HG03064 (cell line): Measurements from ENCODE around the gene RNF145.
"Not testable (repeated sequence)": the region's sequence is repeated elsewhere in the genome, so short reads cannot be mapped to it uniquely, and the experiment has no call there.

Experiments used
- ATAC-seq: cut with Tn5 transposase; IDR thresholded peaks from one replicate; pipeline ENCODE4 v1.9.1; 2021; ENCODE audit warnings: low read depth; ENCODE audit not compliant: unreplicated experiment

The RNF145 gene

GRCh38 chr5:159123189-159123588, 86.2 kb downstream of the RNF145 start:
- ATAC-seq: no peak

GRCh38 chr5:159121061-159121460, 88.3 kb downstream of the RNF145 start:
- no peak for ATAC-seq

GRCh38 chr5:159120446-159120845, 88.9 kb downstream of the RNF145 start:
- ATAC-seq: no peak

GRCh38 chr5:159119842-159120241, 89.5 kb downstream of the RNF145 start:
- not testable (repeated sequence) for ATAC-seq

- not testable (repeated sequence) for ATAC-seq
These were observed 90.2 kb downstream of the RNF145 start for GRCh38 chr5:159118958-159119659.

- ATAC-seq: no peak
These were observed 95.9 kb downstream of the RNF145 start for GRCh38 chr5:159113405-159113804.

GRCh38 chr5:159112436-159112835, 96.9 kb downstream of the RNF145 start:
- no peak for ATAC-seq
